ENCODE data around the gene IL12RB1.
"Not testable (repeated sequence)": the region's sequence is repeated elsewhere in the genome, so short reads cannot be mapped to it uniquely, and the experiment has no call there.

IL12RB1 gene

GRCh38 chr19:18046059-18046718, 40.5 kb downstream of the IL12RB1 start:
- DNase-seq (ENCODE audit: low spot score) = peak; percentile 74

GRCh38 chr19:18045307-18046050, 41.3 kb downstream of the IL12RB1 start:
- DNase-seq (ENCODE audit: low spot score) = no peak

- peak; percentile 72 for DNase-seq (ENCODE audit: low spot score)
Measured at GRCh38 chr19:18044825-18045304, 41.9 kb downstream of the IL12RB1 start.

- DNase-seq (ENCODE audit: low spot score) = no peak
Measured at GRCh38 chr19:18043676-18044075, 43.1 kb downstream of the IL12RB1 start.

- DNase-seq (ENCODE audit: low spot score) = no peak
Measured at GRCh38 chr19:18041054-18041453, 45.7 kb downstream of the IL12RB1 start.

GRCh38 chr19:18032102-18032501, 54.6 kb downstream of the IL12RB1 start:
- not testable (repeated sequence) for DNase-seq (ENCODE audit: low spot score)

- not testable (repeated sequence) for DNase-seq (ENCODE audit: low spot score)
Measured at GRCh38 chr19:18031401-18031800, 55.3 kb downstream of the IL12RB1 start.

GRCh38 chr19:18029617-18030338, 57.0 kb downstream of the IL12RB1 start:
- DNase-seq (ENCODE audit: low spot score) = peak; percentile 50

GRCh38 chr19:18027151-18027550, 59.6 kb downstream of the IL12RB1 start:
- no peak for DNase-seq (ENCODE audit: low spot score)

- no peak for DNase-seq (ENCODE audit: low spot score)
Measured at GRCh38 chr19:18023622-18024251, 63.0 kb downstream of the IL12RB1 start.

GRCh38 chr19:18021121-18021755, 65.5 kb downstream of the IL12RB1 start:
- DNase-seq (ENCODE audit: low spot score) = peak; percentile 89

GRCh38 chr19:18020212-18021085, 66.3 kb downstream of the IL12RB1 start:
- DNase-seq (ENCODE audit: low spot score) = peak; percentile 72

GRCh38 chr19:18017275-18018083, 69.3 kb downstream of the IL12RB1 start:
- DNase-seq (ENCODE audit: low spot score) = no peak

- DNase-seq (ENCODE audit: low spot score) = no peak
Measured at GRCh38 chr19:18016209-18016910, 70.4 kb downstream of the IL12RB1 start.

GRCh38 chr19:18014197-18014596, 72.5 kb downstream of the IL12RB1 start:
- DNase-seq (ENCODE audit: low spot score) = no peak

GRCh38 chr19:18013210-18014111, 73.3 kb downstream of the IL12RB1 start:
- DNase-seq (ENCODE audit: low spot score) = no peak

GRCh38 chr19:18010149-18010548, 76.6 kb downstream of the IL12RB1 start:
- DNase-seq (ENCODE audit: low spot score) = no peak

GRCh38 chr19:18009412-18010066, 77.2 kb downstream of the IL12RB1 start:
- DNase-seq (ENCODE audit: low spot score) = peak; percentile 69

All from AG08395 (cell line).